ENCODE measurements around the gene ZNF229. TPM values are rescaled to one million over a fixed set of nuclear protein-coding genes. Genes with fewer than 3 reads are reported as not detected.
"Not testable (repeated sequence)": the region's sequence is repeated elsewhere in the genome, so short reads cannot be mapped to it uniquely, and the experiment has no call there.

ZNF229 gene
- 8.5 TPM for total RNA-seq

DNA sequence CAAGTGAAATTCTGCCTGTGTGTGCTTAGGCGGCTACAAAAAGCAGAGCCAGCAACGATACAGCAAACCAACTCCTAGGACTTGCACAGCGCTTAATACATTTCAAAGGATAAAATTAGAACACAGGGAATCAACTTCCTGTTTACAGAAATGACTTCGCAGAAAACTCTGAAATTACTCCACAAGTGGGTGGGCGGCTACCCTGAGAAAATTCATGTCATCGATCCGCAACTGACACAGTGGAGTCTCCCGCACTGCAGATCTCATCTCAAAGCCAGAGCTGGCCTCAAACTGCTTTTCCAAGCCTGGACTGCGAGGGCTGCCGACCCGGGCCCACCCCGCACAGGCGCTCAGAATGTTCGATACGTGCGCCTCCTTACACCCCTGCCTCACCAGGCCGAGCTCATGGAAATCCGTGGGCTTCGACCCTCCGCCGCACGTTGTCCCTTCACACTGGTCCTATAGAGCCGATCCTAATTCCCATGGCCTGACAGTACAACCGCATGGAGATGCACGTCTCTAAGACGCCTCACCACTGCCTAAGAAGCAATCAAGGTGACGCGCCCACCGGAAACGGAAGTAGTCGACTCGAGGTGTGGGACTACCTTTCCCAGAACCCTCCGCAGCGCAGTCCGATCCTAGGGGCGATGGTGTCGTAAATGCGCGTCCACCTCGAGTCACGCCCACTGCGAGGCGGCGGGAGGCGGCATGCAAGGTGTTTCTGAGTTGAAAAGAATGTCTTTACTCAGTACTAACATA, at the start of gene ZNF229:
TSS of gene ZNF229 (minus strand) at position 557 of the 759 bp plus-strand sequence. CDS start 5,625 bp downstream, outside the sequence.
- DNase-seq: peak; percentile 75

DNA sequence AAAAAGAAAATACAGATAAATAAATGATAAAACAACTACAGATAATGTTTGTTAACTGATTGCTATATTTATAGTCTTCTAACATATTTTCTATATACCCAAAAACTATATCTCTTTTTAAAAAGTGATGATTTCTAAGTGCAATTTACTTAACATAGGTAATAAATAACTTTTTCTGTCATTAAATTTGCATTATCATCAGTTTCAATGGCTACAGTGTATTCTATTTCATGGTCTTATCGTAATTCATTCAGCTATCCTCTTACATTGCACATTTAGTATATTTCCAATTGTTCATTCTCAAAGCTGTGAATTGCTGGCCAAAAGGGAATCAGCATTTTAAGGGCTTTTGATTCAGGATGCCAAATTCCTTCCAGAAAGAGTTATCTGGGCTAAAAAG, 48.4 kb upstream of the ZNF229 start:
- no peak for DNase-seq

DNA sequence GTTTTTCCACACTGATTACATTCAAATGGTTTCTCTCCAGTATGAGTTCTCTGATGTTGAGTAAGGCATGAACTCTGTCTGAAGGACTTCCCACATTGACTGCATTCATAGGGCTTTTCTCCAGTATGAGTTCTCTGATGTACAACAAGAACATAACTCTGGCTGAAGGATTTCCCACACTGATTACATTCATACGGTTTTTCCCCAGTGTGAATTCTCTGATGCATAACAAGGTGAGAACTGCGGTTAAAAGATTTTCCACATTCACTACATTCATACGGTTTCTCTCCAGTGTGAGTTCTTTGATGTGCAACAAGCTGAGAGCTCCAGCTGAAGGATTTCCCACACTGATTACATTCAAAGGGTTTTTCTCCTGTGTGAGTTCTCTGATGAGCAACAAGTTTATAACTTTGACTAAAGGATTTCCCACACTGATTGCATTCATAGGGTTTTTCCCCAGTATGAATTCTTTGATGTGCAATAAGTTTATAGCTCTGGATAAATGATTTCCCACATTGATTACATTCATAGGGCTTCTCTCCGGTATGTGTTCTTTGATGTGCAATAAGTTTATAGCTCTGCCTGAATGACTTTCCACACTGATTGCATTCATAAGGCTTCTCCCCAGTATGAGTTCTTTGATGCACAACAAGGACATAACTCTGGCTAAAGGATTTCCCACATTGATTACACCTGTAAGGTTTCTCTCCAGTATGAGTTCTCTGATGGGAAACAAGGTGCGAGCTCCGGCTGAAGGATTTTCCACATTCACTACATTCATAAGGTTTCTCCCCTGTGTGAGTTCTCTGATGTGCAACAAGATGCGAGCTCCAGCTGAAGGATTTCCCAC, 28.5 kb upstream of the ZNF229 start:
- no peak for DNase-seq

DNA sequence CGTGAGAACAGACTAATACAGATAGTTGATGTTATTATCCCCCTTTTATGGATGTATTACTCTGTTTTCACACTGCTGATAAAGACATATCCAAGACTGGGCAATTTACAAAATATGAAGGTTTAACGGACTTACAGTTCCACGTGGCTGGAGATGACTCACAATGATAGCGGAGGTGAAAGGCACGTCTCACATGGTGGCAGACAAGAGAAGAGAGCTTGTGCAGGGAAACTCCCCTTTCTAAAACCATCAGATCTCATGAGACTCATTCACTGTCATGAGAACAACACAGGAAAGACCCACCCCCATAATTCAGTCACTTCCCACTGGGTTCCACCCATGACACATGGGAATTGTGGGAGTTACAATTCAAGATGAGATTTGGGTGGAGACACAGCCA, 20.5 kb upstream of the ZNF229 start:
- DNase-seq: not testable (repeated sequence)

DNA sequence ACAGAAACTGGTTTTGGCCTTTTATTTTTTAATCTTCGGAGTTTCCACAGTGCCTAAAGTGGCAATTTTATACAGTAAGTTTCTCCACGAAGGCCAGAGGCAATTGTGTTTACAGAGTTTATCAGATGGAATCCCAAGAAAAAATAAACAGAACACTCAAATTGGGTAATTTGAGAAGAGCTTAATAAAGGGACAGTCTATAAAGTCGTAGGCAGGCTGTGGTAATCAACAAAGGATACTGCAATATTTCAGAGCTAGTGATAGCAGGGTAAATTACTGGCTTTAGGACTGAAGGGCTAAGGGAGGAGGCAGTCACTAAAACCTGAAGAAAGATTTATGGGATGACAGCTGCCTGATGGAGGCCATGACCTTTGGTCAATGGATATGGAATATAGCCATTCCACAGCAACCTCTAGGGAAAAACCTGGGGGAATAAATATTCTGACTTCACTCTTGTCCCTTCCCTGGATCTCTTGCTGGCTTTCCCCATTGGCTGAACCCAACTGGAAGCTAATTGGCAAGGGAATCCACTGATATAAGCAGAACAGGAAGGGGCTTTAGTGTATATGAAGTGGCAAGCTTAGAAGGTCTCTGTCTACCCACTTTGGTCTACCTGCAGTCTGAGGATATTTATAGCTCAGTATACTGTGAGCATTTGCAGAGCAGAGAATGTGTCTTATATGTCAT, 14.5 kb upstream of the ZNF229 start:
- DNase-seq: not testable (repeated sequence)

DNA sequence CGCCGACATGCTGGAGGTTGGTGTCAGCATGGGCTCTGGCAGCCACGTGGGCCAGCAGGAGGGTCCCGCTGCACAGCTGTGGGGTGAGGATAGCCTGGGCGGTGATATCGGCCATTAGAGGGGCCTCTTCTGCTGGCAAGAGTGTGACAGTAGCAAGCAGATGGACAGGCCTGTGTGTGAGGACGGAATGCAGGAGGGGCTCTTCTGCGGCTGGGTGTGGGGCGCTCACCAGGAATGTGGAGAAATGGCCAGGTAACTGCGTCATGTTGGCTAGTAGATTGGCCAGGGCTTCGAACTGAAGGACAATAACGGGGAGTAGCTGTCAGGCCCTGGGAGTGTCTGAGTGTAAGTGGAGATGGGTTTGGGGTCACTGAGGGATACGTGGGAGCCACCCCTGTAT, 7.7 kb upstream of the ZNF229 start:
- DNase-seq: not testable (repeated sequence)

DNA sequence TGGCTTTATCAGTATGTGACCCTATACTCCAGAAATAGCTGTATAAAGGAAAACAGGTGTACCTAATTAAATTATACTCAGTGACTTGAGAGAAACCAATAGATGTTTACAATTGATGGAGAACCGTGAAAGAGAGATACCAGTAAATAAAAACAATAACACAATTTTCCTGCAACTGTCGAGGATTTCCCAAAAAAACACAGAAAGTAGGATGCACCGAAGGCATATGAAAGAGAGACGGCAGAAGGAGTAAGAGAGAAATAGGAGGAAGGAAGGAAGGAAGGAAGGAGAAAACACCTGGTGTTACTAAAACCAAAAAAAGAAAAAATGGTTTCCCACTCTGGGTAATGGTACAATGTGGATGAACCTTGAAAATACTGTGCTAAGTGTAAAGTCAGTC, 6.8 kb upstream of the ZNF229 start:
- DNase-seq: no peak

DNA sequence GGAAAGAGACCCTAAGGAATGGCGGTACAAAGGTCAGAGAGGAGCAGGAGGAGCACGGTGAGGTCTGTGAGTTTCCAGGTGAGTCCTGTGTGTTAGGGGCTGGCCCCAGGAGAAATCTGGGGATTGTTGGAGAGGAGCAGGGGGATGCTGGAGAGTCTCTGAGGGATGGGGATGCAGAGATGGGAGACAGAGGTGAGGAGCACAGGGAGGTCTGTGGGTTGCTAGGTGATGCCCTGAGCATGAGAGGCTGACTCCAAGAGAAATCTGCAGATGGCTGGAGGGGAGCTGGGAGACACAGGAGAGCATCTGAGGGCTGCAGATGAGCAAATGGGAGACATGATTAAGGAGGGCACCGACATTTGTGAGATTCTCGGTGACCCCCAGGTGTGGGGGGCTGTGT, 4.1 kb upstream of the ZNF229 start:
- no peak for DNase-seq

DNA sequence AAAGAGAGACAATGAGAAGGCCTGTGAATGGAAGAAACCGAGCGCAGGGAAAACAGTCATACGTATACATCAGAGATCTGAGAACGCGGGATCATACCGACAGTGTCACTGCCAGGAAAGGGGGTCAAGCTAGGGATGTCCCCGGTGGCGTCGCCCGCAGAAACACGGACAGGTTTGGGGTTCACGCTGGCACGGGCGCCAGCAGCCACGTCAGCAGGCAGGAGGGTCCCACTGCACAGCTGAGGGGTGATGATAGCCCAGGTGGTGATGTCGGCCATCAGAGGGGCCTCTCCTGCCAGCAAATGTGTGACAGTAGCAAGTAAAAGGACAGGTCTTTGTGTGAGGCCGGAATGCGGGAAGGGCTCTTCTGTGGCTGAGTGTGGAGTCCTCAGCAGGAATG, 3.4 kb upstream of the ZNF229 start:
- DNase-seq: no peak

DNA sequence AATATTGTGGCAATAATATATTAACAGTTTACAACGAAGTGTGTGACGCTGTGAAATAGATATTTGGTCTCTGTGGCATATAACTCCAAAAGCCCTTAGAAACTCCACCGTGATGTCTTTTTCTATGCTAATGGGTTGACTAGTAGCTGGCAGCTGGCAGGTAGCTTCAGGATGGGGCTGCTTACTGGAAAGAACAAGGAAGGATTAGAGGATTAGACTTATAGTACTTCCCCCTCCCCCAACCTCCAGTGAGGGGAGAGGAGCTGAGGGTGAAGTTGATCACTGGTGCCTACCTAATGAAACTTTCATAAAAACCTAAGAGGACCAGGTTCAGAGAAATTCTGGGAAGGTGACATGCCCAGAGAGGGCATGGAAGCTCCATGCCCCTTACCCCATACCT, 9.8 kb downstream of the ZNF229 start:
- DNase-seq: no peak

DNA sequence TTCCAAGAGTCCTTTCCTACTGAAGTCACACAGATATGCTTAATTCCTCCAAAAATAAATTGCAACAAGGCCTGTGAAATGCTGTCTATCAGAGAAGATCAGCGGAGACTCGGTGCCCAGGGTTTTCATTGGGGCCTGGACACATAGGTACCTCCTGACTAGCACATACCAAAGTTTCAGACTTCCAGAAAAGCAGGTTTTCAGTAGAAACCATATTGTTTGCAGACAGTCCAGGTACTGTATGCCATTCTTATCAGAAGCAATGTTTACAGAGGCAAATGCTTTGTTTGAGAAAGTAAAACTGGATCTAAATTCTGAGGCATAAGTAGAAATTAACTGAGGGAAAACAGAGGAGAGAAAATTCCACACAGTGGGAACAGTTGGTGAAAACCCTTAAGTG, 12.8 kb downstream of the ZNF229 start:
- DNase-seq: no peak

DNA sequence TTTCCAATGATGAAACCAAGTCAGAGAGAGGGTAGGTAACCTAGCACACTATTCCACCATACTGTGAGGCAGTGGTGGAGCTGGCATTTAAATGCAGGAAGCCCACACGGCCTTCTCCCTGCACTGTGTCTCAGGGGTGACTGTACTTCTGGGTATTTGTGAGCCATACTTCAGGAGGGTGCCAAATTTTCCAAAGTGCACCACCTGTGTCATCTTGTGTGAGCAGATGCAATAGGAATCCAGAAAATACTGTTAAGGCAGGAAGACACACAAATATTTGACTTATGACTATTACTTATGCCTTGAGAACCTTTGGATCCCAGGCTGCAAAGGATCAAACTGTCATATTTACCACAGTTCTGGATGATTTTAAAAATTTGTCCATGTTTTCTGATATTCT, 17.3 kb downstream of the ZNF229 start:
- DNase-seq: no peak

DNA sequence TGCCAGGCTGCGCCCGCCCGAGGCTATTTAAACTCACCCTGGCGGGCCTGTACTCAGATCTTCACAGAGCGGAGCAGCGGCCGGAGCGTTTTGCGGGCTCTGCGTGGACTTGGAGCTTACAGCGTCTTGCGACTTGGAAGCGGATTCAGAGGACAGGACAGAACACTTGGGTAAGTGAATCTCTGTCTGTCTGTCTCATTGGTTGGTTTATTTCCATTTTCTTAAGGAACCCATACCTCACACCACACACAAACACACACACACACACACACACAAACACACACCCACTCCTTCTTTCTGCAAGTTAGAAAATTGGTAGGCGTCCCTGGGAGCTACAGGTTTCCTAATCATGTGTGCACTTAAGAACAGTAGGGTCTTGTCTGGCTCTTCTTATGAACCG, 32.7 kb downstream of the ZNF229 start:
- not testable (repeated sequence) for DNase-seq

DNA sequence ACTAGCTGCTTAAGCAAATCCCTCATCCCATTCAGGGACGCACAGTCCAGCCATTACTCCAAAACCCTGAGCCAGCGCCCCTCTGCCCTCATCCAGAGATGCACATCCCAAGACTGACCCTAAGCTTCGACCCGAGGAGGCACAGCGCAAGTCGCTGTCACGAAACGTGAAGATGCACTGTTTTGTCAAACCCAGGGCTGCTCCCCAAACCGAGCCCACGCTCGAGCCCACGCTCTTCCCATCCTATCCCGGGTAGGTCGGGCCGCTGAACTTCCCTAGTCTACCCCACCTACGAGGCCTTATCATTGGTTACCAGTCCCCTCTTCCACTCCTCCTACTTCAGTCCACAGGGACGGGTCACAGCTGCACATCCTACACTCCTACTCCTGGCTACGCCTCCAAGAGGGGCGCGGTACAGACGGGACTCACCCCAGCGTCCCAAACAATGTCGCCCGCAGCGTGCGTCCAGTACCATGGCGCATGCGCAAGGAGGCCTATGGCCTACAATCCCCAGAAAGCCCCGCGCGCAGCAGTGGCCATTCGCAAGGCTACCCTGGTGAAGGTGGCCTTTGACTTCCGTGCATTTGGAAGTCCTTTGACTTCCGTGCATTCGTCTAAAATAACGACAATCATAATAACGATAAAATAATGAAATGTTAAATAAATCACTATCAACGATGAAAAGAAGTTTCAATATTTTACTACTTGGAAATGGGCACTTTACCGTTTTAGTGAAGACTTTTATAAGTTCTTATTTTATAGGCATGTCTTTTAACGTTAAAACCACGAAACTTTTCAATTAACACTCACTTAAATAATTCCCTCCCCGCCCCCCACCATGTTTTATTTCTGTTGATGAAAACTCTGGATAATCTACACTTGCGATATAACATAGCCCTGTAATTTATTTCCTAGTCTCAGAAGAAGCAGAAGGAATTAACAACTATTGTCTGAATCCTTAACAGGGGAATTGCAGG, 46.8 kb downstream of the ZNF229 start, which contains the start of gene ZNF285:
TSS of gene ZNF285 (minus strand) at position 470 of the 977 bp plus-strand sequence. CDS start 4,395 bp downstream, outside the sequence.
- DNase-seq: no peak

DNA sequence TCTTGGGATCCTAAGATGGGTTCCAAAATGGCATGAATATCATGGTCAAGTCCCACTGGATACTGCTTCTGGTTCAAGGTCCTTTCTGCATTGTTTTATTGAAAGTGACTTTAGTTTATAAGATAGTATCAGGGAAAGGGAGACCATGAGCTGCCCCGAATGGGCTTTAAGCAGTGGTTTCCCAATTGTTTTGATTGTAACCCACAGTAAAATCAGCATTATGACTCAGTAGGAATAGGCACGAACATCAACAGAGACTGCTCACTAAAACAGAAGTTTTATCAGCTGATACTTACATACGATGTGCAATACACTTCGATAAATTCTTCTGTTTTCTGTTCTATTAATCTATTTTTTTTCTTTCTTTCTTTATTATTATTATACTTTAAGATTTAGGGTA, 59.0 kb downstream of the ZNF229 start:
- DNase-seq: not testable (repeated sequence)

Other genes with a start within 250 kb of the ZNF229 start
- gene ZNF227, start 235.9 kb downstream of the ZNF229 start, total RNA-seq: 20.2 TPM
- 1.2 TPM for gene ZNF233, start 188.6 kb downstream of the ZNF229 start, total RNA-seq
- gene ZNF235, start 143.4 kb downstream of the ZNF229 start, total RNA-seq: 10.4 TPM
- 8.3 TPM for gene ZNF112, start 91.8 kb downstream of the ZNF229 start, total RNA-seq
- 2.8 TPM for gene ZNF285, start 46.9 kb downstream of the ZNF229 start, total RNA-seq
- gene ZNF180, start 52.0 kb upstream of the ZNF229 start, total RNA-seq: 10.0 TPM
- gene CEACAM20, start 81.2 kb upstream of the ZNF229 start, total RNA-seq: not detected
- not detected for gene IGSF23, start 165.1 kb upstream of the ZNF229 start, total RNA-seq
- gene PVR, start 195.4 kb upstream of the ZNF229 start, total RNA-seq: 18.8 TPM
- 3.4 TPM for gene CEACAM19, start 223.0 kb upstream of the ZNF229 start, total RNA-seq

Data from skin of body (tissue), 2 donors.